ENCODE results near the gene RABGAP1L. TPM values are rescaled to one million over a fixed set of nuclear protein-coding genes. Genes with fewer than 3 reads are reported as not detected.

RABGAP1L gene
- total and polyA plus RNA-seq, 2 of the 4 experiments (the other 2 are of a cell fraction): 7.9 to 26.7 TPM

- H3K9me3 ChIP-seq (ENCODE audit: control insufficient read depth, insufficient read depth, low read length): no peaks in the 10 kb centered on the region
- no peak overlapping the region for H3K23ac ChIP-seq (ENCODE audit: low read depth, low read length)
- H2BK120ac ChIP-seq (ENCODE audit: low read depth, low read length): no peak overlapping the region
- no peaks in the 10 kb centered on the region for H3K36me3 ChIP-seq (ENCODE audit: control insufficient read depth, insufficient read depth, low read length)
- H4K8ac ChIP-seq (ENCODE audit: low read depth in 2 of 2, low read length in 2 of 2): no peak overlapping the region
- H3K79me1 ChIP-seq (ENCODE audit: low read depth in 1 of 2, low read length in 2 of 2): no peaks in the 10 kb centered on the region
- no CpG with 5 or more reads among the region's 4 CpGs for WGBS, 2 experiments (ENCODE audit: extremely low coverage in 2 of 2, insufficient read length in 1 of 2)
- H2BK15ac ChIP-seq (ENCODE audit: low read depth, low read length): no peak overlapping the region
- H4K20me1 ChIP-seq (ENCODE audit: insufficient read depth, low read length): no peaks in the 10 kb centered on the region
- no peaks in the 10 kb centered on the region for H3K4me1 ChIP-seq (ENCODE audit: control insufficient read depth, insufficient read depth, low read length)
- CTCF ChIA-PET: interaction anchor here (1.1 to 3.0 kb wide), 3 partner anchors 34 to 464 kb away, joined by 3 to 44 read pairs (median 6); no protein-coding TSS in a partner anchor
- no peaks in the 10 kb centered on the region for H3K9me1 ChIP-seq (ENCODE audit: insufficient read depth, low read length)
- no peak overlapping the region for H3K14ac ChIP-seq (replicated peaks; ENCODE audit: low read depth, low read length)
- H3K27ac ChIP-seq (ENCODE audit: insufficient read depth, low read length): no peak overlapping the region
- TF ChIP-seq MAFK (IDR thresholded peaks at IDR 0.05; ENCODE audit: low read depth, low read length) (0 out of 2 replicates have a peak, but pooled peaks have one; percentile 14), FOS (IDR thresholded peaks at IDR 0.05; ENCODE audit: low read depth, low read length) (no peak), RFX5 (IDR thresholded peaks at IDR 0.05; ENCODE audit: low read depth, low read length) (no peak), RAD21 (IDR thresholded peaks at IDR 0.05; ENCODE audit: low read length) (no peak)
- H4K91ac ChIP-seq (ENCODE audit: insufficient read depth, low read depth, low read length): no peak overlapping the region
- no peak overlapping the region for H3K4me2 ChIP-seq (ENCODE audit: low read depth, low read length)
- H2BK20ac ChIP-seq (ENCODE audit: low read depth, low read length): no peak overlapping the region
- H2AK9ac ChIP-seq (replicated peaks; ENCODE audit: low read depth, low read length, poor library complexity): no peak overlapping the region
- no peak overlapping the region for H2AK5ac ChIP-seq (ENCODE audit: low read depth, low read length)
- H3K27me3 ChIP-seq (ENCODE audit: control insufficient read depth, insufficient read depth, low read length): no peaks in the 10 kb centered on the region
- H3K4me3 ChIP-seq (ENCODE audit: insufficient read depth, low read depth, low read length): no peak overlapping the region
- DNase-seq: no peak
- no peak overlapping the region for H3K4ac ChIP-seq (ENCODE audit: low read depth, low read length)
- intact Hi-C loops (cut with micrococcal nuclease): loop anchor here (1.0 to 5.0 kb wide), 2 partner anchors 315 to 465 kb away; no protein-coding TSS in a partner anchor
- no peak overlapping the region for H4K5ac ChIP-seq (ENCODE audit: low read depth, low read length)
- POLR2A ChIA-PET (ENCODE audit: unreplicated experiment): interaction anchor here (1.4 kb wide), 1 partner anchor 465 kb away, joined by 4 read pairs; no protein-coding TSS in a partner anchor
- dilution Hi-C loops (cut with HindIII; ENCODE audit: low sequenced_read_pairs, unreplicated experiment): no loop called here
- ATAC-seq (ENCODE audit: low read depth): no peak
- no TSS peak for BruUV-seq (replicated peaks)
- no peak overlapping the region for H3K9ac ChIP-seq (ENCODE audit: low read depth, low read length)
- H2AFZ ChIP-seq (replicated peaks; ENCODE audit: low read length, poor library complexity): no peak overlapping the region
- H3K56ac ChIP-seq (ENCODE audit: extremely low read depth, insufficient read depth, low read length): no peak overlapping the region
- in situ Hi-C loops (cut with MboI; ENCODE audit: low sequenced_read_pairs): loop anchor here (25.0 kb wide), 1 partner anchor 1990 kb away; no protein-coding TSS in a partner anchor
- H2BK5ac ChIP-seq (ENCODE audit: low read depth, low read length, poor library complexity, severe bottlenecking): no peak overlapping the region
- no peak overlapping the region for H3K18ac ChIP-seq (ENCODE audit: low read depth, low read length)
Observed at GRCh38 chr1:174726880-174727585, 567.7 kb downstream of the RABGAP1L start.
